GM18519 (cell line): Measurements from ENCODE around the gene UAP1L1.

Source experiments
- ATAC-seq: cut with Tn5 transposase; IDR thresholded peaks from one replicate; pipeline ENCODE4 v1.9.1; 2021; ENCODE audit warnings: mild to moderate bottlenecking, moderate library complexity; ENCODE audit not compliant: unreplicated experiment, low FRiP score

The UAP1L1 gene

DNA sequence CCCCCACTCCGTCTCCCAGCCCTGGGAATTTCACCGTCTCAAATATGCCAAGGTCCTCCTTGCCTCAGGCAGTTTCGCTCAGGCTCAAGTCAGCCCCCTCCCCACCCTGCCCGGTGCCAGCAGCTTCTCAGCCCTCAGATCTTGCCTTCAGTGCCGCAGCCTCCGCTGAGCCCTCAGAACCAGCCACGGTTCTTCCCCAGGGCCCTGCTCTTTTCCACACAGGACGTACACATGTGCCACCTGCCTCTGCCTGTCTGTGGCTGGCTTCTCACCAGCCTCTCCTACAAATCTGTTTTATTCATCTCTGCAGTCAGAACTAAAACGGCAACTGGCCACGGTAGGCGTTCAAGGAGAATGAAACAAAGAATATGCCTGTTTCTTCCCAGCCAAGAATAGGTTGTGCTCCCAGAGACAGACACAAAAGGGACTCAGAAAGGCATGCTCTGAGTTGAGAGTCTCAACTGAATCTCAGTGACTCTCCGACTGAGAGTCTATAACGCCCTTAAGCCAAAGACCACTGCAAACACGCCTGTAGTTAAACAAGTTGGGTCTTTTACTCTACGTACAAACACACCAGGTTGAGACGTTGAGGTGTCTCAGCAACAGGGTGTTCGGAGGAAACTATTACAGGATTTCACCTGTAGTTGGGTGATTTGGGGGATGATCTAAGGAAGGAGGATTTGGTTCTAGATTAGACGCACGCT, 51.0 kb downstream of the UAP1L1 start:
- no peak for ATAC-seq

DNA sequence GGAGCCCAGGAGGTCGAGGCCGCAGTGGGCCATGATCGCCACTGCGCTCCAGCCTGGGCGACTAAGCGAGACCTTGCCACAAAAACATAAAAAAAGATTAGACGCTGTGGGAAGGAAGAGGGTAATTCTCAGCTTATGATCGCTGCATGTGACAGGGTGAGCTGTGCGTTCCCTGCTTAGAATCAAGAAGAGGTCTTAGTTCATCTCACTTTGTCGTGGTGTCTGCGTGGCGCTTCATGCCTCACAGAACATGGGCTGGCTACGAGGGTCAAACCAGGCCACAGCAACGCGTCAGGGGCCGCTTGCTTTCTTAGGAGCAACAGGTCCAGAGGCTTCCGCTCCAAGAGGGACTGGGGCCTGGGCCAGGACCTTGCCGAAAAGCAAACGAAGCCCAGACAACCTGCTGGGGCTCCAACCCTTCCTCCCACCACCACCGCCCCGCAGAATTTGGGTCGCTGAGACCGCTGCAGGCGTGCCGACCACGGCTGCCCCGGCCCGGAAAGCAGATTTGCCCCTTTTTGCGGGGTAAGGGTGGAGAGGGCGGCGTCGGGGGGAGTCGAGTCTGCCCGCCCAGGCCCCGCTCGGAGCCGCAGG, 51.6 kb downstream of the UAP1L1 start:
- peak; percentile 7 for ATAC-seq

DNA sequence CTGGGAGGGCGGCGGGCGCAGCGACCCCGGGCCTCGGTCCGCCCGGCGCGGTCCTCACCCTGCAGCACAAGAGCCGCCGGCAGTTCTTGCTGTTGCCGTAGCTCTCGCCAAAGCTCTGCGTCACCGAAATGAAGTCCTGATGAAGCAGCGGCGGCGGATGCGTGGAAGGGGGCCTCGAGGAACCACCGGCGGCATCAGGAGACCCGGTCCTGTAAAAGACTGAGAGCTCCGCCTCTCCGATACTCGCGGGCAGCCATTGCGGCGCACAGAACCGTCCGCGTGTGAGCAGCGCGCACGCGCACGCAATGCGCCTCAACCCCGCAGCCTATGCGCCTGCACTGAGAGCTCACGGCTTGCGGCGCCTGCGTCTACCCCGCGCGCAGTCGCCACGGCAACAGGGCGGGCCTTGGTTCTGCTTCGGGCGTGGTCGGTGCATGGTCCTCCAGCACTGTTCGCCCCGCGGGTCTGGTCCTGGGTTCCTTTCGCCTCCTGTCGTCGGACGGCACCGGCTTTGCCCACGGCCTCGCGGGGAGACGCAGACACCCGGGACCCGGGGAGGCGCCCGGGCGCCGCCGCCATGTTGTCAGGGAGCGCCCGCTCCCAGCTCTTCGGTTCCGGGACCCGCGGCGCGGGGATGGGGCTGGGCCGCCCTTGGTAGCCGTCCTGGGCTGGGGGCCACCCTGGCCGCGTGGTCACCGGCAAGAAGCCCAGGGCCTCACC, 52.3 kb downstream of the UAP1L1 start:
- peak; percentile 70 for ATAC-seq

DNA sequence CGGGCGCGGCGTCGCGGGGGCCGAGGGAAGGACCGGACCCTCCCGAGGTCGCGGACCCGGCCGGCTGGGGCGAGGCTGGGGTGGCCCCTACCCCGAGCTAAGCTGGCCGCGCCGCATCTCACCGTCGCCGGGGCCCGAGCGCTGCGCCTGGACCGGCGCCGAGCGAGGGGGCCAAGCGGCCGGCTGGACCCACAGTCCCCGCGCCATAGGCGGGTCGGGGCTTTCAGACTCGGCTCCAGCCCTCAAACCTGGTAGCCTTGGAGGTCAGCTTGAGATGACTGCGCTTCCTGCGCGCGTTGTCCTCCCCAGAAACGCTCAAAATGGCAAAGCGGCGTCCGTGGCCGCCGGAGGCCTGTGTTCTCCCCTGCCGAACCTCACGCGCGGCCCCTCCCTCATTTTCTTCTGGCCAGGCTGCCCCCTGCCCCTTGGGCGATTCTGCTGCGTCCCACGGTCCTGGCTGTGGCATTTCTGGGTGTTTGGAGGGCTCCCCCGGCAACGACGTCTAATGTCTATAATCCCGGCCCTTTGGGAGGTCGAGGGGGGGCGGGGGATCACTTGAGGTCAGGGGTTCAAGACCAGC, 52.9 kb downstream of the UAP1L1 start:
- peak; percentile 9 for ATAC-seq
